ENCODE results near the gene SLC4A5. TPM values are rescaled to one million over a fixed set of nuclear protein-coding genes. Genes with fewer than 3 reads are reported as not detected.

The SLC4A5 gene
- total RNA-seq, 1 donor from 2014 or later, result 0.47 TPM

GRCh38 chr2:74269667-74270066, 73.5 kb downstream of the SLC4A5 start:
- no peak for DNase-seq (ENCODE audit: low spot score)
- Mint-ChIP-seq H3K4me1 (ENCODE audit: low read depth) (peaks cover 13% of the 10 kb centered on the region), H3K27me3 (ENCODE audit: insufficient read depth) (peaks cover 2% of the 10 kb centered on the region), H3K9me3 (no peaks in the 10 kb centered on the region), H3K36me3 (ENCODE audit: low read depth) (no peaks in the 10 kb centered on the region), H3K4me3 (no peak overlapping the region), H3K27ac (no peak overlapping the region)
- intact Hi-C loops (cut with micrococcal nuclease), result loop anchor here (5.0 kb wide), 1 partner anchor 123 kb away; no protein-coding TSS in a partner anchor

- intact Hi-C loops (cut with micrococcal nuclease), result loop anchor here (1.0 to 5.0 kb wide), 2 partner anchors 68 to 125 kb away; no protein-coding TSS in a partner anchor
- no peaks in the 10 kb centered on the region for H3K36me3 Mint-ChIP-seq (ENCODE audit: low read depth)
- H3K4me3 Mint-ChIP-seq, result no peak overlapping the region
- H3K9me3 Mint-ChIP-seq, result no peaks in the 10 kb centered on the region
- DNase-seq (ENCODE audit: low spot score), result peak; percentile 43
- peaks cover 2% of the 10 kb centered on the region for H3K27me3 Mint-ChIP-seq (ENCODE audit: insufficient read depth)
- H3K27ac Mint-ChIP-seq, result peak overlapping the region; percentile 23
- peaks cover 13% of the 10 kb centered on the region for H3K4me1 Mint-ChIP-seq (ENCODE audit: low read depth)
Measured at GRCh38 chr2:74267068-74267467, 76.1 kb downstream of the SLC4A5 start.

GRCh38 chr2:74264281-74264680, 78.9 kb downstream of the SLC4A5 start:
- Mint-ChIP-seq H3K4me3 (no peak overlapping the region), H3K4me1 (ENCODE audit: low read depth) (peaks cover 13% of the 10 kb centered on the region), H3K36me3 (ENCODE audit: low read depth) (no peaks in the 10 kb centered on the region), H3K9me3 (no peaks in the 10 kb centered on the region), H3K27ac (no peak overlapping the region), H3K27me3 (ENCODE audit: insufficient read depth) (no peaks in the 10 kb centered on the region)
- intact Hi-C loops (cut with micrococcal nuclease), result no loop called here
- DNase-seq (ENCODE audit: low spot score), result no peak

- no peak for DNase-seq (ENCODE audit: low spot score)
- Mint-ChIP-seq H3K4me1 (ENCODE audit: low read depth) (peaks cover 7% of the 10 kb centered on the region), H3K27ac (no peak overlapping the region), H3K9me3 (no peaks in the 10 kb centered on the region), H3K36me3 (ENCODE audit: low read depth) (no peaks in the 10 kb centered on the region), H3K27me3 (ENCODE audit: insufficient read depth) (no peaks in the 10 kb centered on the region), H3K4me3 (no peak overlapping the region)
- intact Hi-C loops (cut with micrococcal nuclease), result no loop called here
Measured at GRCh38 chr2:74262681-74263080, 80.5 kb downstream of the SLC4A5 start.

GRCh38 chr2:74261204-74261864, 81.9 kb downstream of the SLC4A5 start:
- H3K27ac Mint-ChIP-seq, result no peak overlapping the region
- no peak for DNase-seq (ENCODE audit: low spot score)

GRCh38 chr2:74260495-74260894, 82.7 kb downstream of the SLC4A5 start:
- Mint-ChIP-seq H3K27me3 (ENCODE audit: insufficient read depth) (no peaks in the 10 kb centered on the region), H3K27ac (no peak overlapping the region), H3K36me3 (ENCODE audit: low read depth) (no peaks in the 10 kb centered on the region), H3K4me3 (no peak overlapping the region), H3K9me3 (no peaks in the 10 kb centered on the region), H3K4me1 (ENCODE audit: low read depth) (no peaks in the 10 kb centered on the region)
- intact Hi-C loops (cut with micrococcal nuclease), result no loop called here
- no peak for DNase-seq (ENCODE audit: low spot score)

More at GRCh38 chr2:74261204-74261864, 81.9 kb downstream of the SLC4A5 start:
- no peaks in the 10 kb centered on the region for H3K27me3 Mint-ChIP-seq (ENCODE audit: insufficient read depth)
- H3K4me1 Mint-ChIP-seq (ENCODE audit: low read depth), result no peaks in the 10 kb centered on the region
- no peaks in the 10 kb centered on the region for H3K36me3 Mint-ChIP-seq (ENCODE audit: low read depth)
- no peaks in the 10 kb centered on the region for H3K9me3 Mint-ChIP-seq
- intact Hi-C loops (cut with micrococcal nuclease), result no loop called here
- H3K4me3 Mint-ChIP-seq, result no peak overlapping the region

- DNase-seq (ENCODE audit: low spot score), result no peak
- H3K4me3 Mint-ChIP-seq, result no peak overlapping the region
- intact Hi-C loops (cut with micrococcal nuclease), result no loop called here
- H3K27ac Mint-ChIP-seq, result no peak overlapping the region
- no peaks in the 10 kb centered on the region for H3K36me3 Mint-ChIP-seq (ENCODE audit: low read depth)
- peaks cover 1% of the 10 kb centered on the region for H3K27me3 Mint-ChIP-seq (ENCODE audit: insufficient read depth)
- no peaks in the 10 kb centered on the region for H3K4me1 Mint-ChIP-seq (ENCODE audit: low read depth)
- H3K9me3 Mint-ChIP-seq, result no peaks in the 10 kb centered on the region
Measured at GRCh38 chr2:74259733-74260132, 83.5 kb downstream of the SLC4A5 start.

- H3K27ac Mint-ChIP-seq, result no peak overlapping the region
- no peaks in the 10 kb centered on the region for H3K9me3 Mint-ChIP-seq
- DNase-seq (ENCODE audit: low spot score), result no peak
- H3K4me1 Mint-ChIP-seq (ENCODE audit: low read depth), result no peaks in the 10 kb centered on the region
- peaks cover 2% of the 10 kb centered on the region for H3K27me3 Mint-ChIP-seq (ENCODE audit: insufficient read depth)
- intact Hi-C loops (cut with micrococcal nuclease), result no loop called here
- no peak overlapping the region for H3K4me3 Mint-ChIP-seq
- H3K36me3 Mint-ChIP-seq (ENCODE audit: low read depth), result no peaks in the 10 kb centered on the region
Measured at GRCh38 chr2:74259191-74259590, 84.0 kb downstream of the SLC4A5 start.

GRCh38 chr2:74255660-74256213, 87.5 kb downstream of the SLC4A5 start:
- Mint-ChIP-seq H3K4me3 (no peak overlapping the region), H3K27ac (no peak overlapping the region)
- intact Hi-C loops (cut with micrococcal nuclease), result no loop called here

GRCh38 chr2:74253971-74254310, 89.3 kb downstream of the SLC4A5 start:
- peaks cover 7% of the 10 kb centered on the region for H3K27me3 Mint-ChIP-seq (ENCODE audit: insufficient read depth)
- intact Hi-C loops (cut with micrococcal nuclease), result no loop called here
- no peaks in the 10 kb centered on the region for H3K36me3 Mint-ChIP-seq (ENCODE audit: low read depth)
- H3K4me1 Mint-ChIP-seq (ENCODE audit: low read depth), result no peaks in the 10 kb centered on the region
- no peak overlapping the region for H3K27ac Mint-ChIP-seq
- no peak for DNase-seq (ENCODE audit: low spot score)
- H3K9me3 Mint-ChIP-seq, result no peaks in the 10 kb centered on the region
- H3K4me3 Mint-ChIP-seq, result no peak overlapping the region

More at GRCh38 chr2:74255660-74256213, 87.5 kb downstream of the SLC4A5 start:
- Mint-ChIP-seq H3K4me1 (ENCODE audit: low read depth) (no peaks in the 10 kb centered on the region), H3K27me3 (ENCODE audit: insufficient read depth) (peaks cover 7% of the 10 kb centered on the region), H3K36me3 (ENCODE audit: low read depth) (no peaks in the 10 kb centered on the region), H3K9me3 (no peaks in the 10 kb centered on the region)
- no peak for DNase-seq (ENCODE audit: low spot score)

- intact Hi-C loops (cut with micrococcal nuclease), result no loop called here
- no peaks in the 10 kb centered on the region for H3K9me3 Mint-ChIP-seq
- no peak for DNase-seq (ENCODE audit: low spot score)
- H3K4me3 Mint-ChIP-seq, result no peak overlapping the region
- no peaks in the 10 kb centered on the region for H3K36me3 Mint-ChIP-seq (ENCODE audit: low read depth)
- H3K27me3 Mint-ChIP-seq (ENCODE audit: insufficient read depth), result peaks cover 7% of the 10 kb centered on the region
- H3K27ac Mint-ChIP-seq, result no peak overlapping the region
- H3K4me1 Mint-ChIP-seq (ENCODE audit: low read depth), result no peaks in the 10 kb centered on the region
Measured at GRCh38 chr2:74253306-74253970, 89.8 kb downstream of the SLC4A5 start.

- Mint-ChIP-seq H3K36me3 (ENCODE audit: low read depth) (no peaks in the 10 kb centered on the region), H3K27me3 (ENCODE audit: insufficient read depth) (peaks cover 7% of the 10 kb centered on the region), H3K4me3 (no peak overlapping the region), H3K27ac (no peak overlapping the region), H3K9me3 (no peaks in the 10 kb centered on the region), H3K4me1 (ENCODE audit: low read depth) (no peaks in the 10 kb centered on the region)
- intact Hi-C loops (cut with micrococcal nuclease), result no loop called here
- DNase-seq (ENCODE audit: low spot score), result no peak
Measured at GRCh38 chr2:74252862-74253261, 90.4 kb downstream of the SLC4A5 start.

- Mint-ChIP-seq H3K36me3 (ENCODE audit: low read depth) (no peaks in the 10 kb centered on the region), H3K9me3 (no peaks in the 10 kb centered on the region), H3K4me3 (no peak overlapping the region), H3K4me1 (ENCODE audit: low read depth) (no peaks in the 10 kb centered on the region), H3K27me3 (ENCODE audit: insufficient read depth) (peaks cover 7% of the 10 kb centered on the region), H3K27ac (no peak overlapping the region)
- no peak for DNase-seq (ENCODE audit: low spot score)
- intact Hi-C loops (cut with micrococcal nuclease), result no loop called here
Measured at GRCh38 chr2:74252036-74252435, 91.2 kb downstream of the SLC4A5 start.

Measured in activated T-helper 1 cell treated with anti-CD3 and anti-CD28 coated beads, Interleukin-12 subunit alpha, Interleukin-12 subunit beta, Interleukin-2, Interleukin-4 antibody, amounts not matched to agents 30 ng/mL and 10 ng/mL and 1 ng/mL, durations not matched to agents 14 hours and 24 hours and 36 hours (primary cell).